Erythroblast (primary cell): Measurements from ENCODE around the gene SULT2A1.

Source experiments
- GATA1 ChIP-seq: IDR thresholded peaks from 2 replicates; pipeline ENCODE4 v1.6.1; 2011; ENCODE audit warnings: low read depth, mild to moderate bottlenecking, control low read depth, low read length, moderate library complexity
- POLR2A ChIP-seq: IDR thresholded peaks from 2 replicates; pipeline ENCODE4 v1.6.1; 2011; ENCODE audit warnings: mild to moderate bottlenecking, low read length

GRCh38 chr19:47826800-47827199 lies 59.3 kb downstream of the SULT2A1 start:
- no peak for TF ChIP-seq POLR2A
- TF ChIP-seq GATA1: no peak
